IPS-20b (cell line): ENCODE data around the gene FCN3.
A peak's percentile ranks its signal among the peaks of the same experiment; 100 is the strongest.

ENCODE experiments used
- H3K27ac ChIP-seq: one replicate; pipeline ENCODE4 v1.5.1; 2013; ENCODE audit warnings: low read length
- H3K27me3 ChIP-seq: 2 replicates; pipeline ENCODE4 v1.6.1; 2013; ENCODE audit warnings: mild to moderate bottlenecking, low read length, inconsistent platforms; ENCODE audit not compliant: insufficient read depth
- H3K36me3 ChIP-seq: 2 replicates; pipeline ENCODE4 v1.6.1; 2013; ENCODE audit warnings: low read depth, mild to moderate bottlenecking, inconsistent platforms, low read length, moderate library complexity; ENCODE audit not compliant: insufficient read depth
- H3K4me1 ChIP-seq: 2 replicates; pipeline ENCODE4 v1.6.1; 2013; ENCODE audit warnings: mild to moderate bottlenecking, control low read depth, inconsistent platforms, low read length, moderate library complexity; ENCODE audit not compliant: insufficient read depth
- H3K4me3 ChIP-seq: 2 replicates; pipeline ENCODE4 v1.5.1; 2013; ENCODE audit warnings: mild to moderate bottlenecking, low read length, inconsistent platforms
- H3K9ac ChIP-seq: 2 replicates; pipeline ENCODE4 v1.6.1; 2013; ENCODE audit warnings: low read depth, mild to moderate bottlenecking, inconsistent platforms, low read length, moderate library complexity
- H3K9me3 ChIP-seq: 2 replicates; pipeline ENCODE4 v1.6.1; 2013; ENCODE audit warnings: mild to moderate bottlenecking, low read depth, low read length, inconsistent platforms; ENCODE audit not compliant: insufficient read depth

Gene FCN3

DNA sequence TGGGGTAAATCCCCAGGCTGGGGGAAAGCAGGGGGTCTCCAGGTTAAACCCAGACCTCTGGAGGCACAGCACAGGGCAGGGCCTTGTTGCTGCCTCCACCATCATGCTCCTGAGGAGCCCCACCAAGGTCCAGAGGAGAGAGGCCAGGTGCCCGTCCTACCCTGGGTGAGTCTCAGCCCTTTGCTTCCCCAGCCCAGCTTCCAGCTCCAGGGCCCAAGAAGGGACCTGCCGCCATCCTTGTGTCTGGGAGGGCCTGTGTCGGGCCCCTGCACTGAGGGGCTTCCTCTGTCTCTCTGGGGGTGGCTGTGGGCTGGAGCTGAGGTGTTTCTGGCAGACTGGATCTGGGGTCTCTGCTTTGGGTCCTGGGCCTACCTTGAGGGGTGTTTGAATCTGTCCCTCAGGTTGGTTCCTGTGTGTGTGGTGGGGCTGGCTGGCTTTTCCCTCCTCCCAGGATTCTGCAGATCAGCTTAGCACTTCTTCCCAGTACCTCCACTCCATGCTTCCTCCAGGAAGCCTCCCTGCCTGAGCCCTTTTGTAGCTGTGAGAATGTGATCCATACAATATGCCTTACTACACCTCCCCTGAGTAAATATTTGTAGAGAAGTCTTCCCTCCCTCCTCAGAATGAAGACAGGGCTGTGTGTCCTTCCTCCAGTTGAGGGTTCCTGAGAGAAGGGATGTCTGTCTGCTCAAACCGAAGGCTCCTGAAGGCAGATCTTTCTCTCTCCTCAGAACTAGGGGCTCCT, 24.0 kb upstream of the FCN3 start:
- Histone ChIP-seq H3K27me3 (no peaks in the 10 kb centered on the region), H3K36me3 (no peaks in the 10 kb centered on the region), H3K4me3 (no peak overlapping the region), H3K9me3 (no peaks in the 10 kb centered on the region), H3K27ac (no peak overlapping the region), H3K9ac (no peak overlapping the region; the same call in 1 of the 2 replicates), H3K4me1 (peaks cover 15% of the 10 kb centered on the region; the same call in 1 of the 2 replicates)

DNA sequence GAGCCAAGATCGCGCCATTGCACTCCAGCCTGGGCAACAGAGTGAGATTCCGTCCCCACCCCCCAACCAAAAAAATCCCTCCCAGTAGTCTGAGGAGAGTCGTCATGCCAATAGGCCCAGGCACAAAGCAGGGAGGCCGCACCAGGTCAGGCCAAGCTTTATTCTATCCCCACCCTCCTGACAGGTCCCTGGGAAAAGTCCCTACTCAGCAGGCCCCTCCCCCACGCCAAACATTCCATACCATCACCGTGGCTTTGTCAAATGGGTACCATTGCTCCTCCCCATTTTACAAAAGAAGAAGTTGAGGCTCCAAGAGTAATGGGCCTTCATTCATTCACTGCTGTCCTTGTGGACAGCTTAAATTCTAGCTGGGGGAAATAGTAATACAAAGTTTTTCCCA, 23.1 kb upstream of the FCN3 start:
- Histone ChIP-seq H3K36me3 (no peaks in the 10 kb centered on the region), H3K27me3 (no peaks in the 10 kb centered on the region), H3K4me1 (peaks cover 12% of the 10 kb centered on the region; the same call in 1 of the 2 replicates), H3K9ac (no peak overlapping the region), H3K27ac (no peak overlapping the region), H3K4me3 (no peak overlapping the region), H3K9me3 (no peaks in the 10 kb centered on the region)

DNA sequence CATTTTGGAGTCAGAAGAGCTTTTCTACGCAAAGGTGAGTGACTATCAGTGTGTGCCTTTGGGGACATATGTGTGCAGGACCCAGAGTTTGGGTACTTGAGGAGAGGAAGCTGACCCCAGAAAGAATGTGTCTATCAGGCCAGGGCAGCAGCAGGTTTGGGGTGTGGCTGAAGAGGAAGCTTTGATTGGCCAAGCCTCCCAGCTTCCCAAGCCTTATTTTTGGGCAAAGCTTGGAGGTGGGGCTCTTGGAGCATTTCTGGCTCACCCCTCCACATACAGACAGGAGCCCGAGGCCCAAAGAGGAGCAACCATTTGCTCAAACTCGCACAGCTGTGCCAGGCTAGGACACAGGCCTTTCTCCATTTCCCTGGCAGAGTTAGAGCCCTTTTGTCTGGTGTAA, 22.5 kb upstream of the FCN3 start:
- Histone ChIP-seq H3K9me3 (no peaks in the 10 kb centered on the region), H3K9ac (no peak overlapping the region), H3K36me3 (no peaks in the 10 kb centered on the region), H3K27ac (no peak overlapping the region), H3K4me3 (no peak overlapping the region), H3K27me3 (no peaks in the 10 kb centered on the region), H3K4me1 (peaks cover 9% of the 10 kb centered on the region; the same call in 1 of the 2 replicates)

GRCh38 chr1:27395441-27396195, 21.0 kb upstream of the FCN3 start:
- Histone ChIP-seq H3K4me1 (peaks cover 11% of the 10 kb centered on the region; the same call in 1 of the 2 replicates), H3K4me3 (no peak overlapping the region), H3K27me3 (no peaks in the 10 kb centered on the region), H3K27ac (no peak overlapping the region), H3K36me3 (no peaks in the 10 kb centered on the region), H3K9ac (no peak overlapping the region), H3K9me3 (no peaks in the 10 kb centered on the region)

DNA sequence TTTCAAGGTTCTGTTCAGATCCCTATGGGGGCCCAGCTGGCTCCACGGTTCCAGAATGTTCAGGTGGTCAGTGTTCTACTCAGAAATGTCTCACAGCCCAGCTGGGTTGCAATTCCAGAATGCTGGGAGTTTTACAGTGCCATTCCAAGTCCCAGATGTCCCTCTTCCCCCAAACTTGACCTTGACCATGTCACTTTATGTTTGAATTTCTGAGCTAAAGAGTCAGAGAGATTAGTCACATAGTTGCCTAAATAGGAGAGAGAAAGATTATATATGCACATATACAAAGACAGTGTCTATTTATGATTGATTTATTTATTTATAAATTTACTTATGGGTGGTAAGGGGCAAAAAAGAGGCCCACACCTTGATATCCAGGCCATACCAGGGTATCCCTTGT, 20.3 kb upstream of the FCN3 start:
- peaks cover 11% of the 10 kb centered on the region; the same call in 1 of the 2 replicates for H3K4me1 ChIP-seq
- no peaks in the 10 kb centered on the region for H3K9me3 ChIP-seq
- no peaks in the 10 kb centered on the region for H3K27me3 ChIP-seq
- no peak overlapping the region for H3K4me3 ChIP-seq
- H3K9ac ChIP-seq = no peak overlapping the region
- H3K27ac ChIP-seq = no peak overlapping the region
- no peaks in the 10 kb centered on the region for H3K36me3 ChIP-seq

DNA sequence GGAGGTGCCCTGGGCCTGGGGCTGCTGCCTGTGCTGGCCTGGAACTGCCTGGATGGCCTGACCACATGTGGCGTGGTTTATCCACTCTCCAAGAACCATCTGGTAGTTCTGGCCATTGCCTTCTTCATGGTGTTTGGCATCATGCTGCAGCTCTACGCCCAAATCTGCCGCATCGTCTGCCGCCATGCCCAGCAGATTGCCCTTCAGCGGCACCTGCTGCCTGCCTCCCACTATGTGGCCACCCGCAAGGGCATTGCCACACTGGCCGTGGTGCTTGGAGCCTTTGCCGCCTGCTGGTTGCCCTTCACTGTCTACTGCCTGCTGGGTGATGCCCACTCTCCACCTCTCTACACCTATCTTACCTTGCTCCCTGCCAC, 19.6 kb upstream of the FCN3 start:
- Histone ChIP-seq H3K27ac (no peak overlapping the region), H3K27me3 (no peaks in the 10 kb centered on the region), H3K4me1 (peaks cover 11% of the 10 kb centered on the region; the same call in 1 of the 2 replicates), H3K36me3 (no peaks in the 10 kb centered on the region), H3K9ac (no peak overlapping the region), H3K4me3 (no peak overlapping the region), H3K9me3 (no peaks in the 10 kb centered on the region)

DNA sequence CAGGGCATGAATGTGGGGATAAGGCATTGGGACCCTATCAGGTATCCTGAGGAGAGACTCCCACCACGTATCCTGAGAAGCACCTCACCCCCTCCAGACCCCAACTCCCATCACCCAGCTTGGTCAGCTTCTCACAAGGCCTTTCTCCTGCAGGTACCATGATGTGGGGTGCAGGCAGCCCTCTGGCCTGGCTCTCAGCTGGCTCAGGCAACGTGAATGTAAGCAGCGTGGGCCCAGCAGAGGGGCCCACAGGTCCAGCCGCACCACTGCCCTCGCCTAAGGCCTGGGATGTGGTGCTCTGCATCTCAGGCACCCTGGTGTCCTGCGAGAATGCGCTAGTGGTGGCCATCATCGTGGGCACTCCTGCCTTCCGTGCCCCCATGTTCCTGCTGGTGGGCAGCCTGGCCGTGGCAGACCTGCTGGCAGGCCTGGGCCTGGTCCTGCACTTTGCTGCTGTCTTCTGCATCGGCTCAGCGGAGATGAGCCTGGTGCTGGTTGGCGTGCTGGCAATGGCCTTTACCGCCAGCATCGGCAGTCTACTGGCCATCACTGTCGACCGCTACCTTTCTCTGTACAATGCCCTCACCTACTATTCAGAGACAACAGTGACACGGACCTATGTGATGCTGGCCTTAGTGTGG, 19.1 kb upstream of the FCN3 start:
- Histone ChIP-seq H3K4me3 (peak overlapping the region; percentile 91; the same call in 1 of the 2 replicates), H3K9me3 (no peaks in the 10 kb centered on the region), H3K9ac (peak overlapping the region; percentile 89; the same call in 1 of the 2 replicates), H3K27me3 (no peaks in the 10 kb centered on the region), H3K27ac (no peak overlapping the region), H3K4me1 (peaks cover 7% of the 10 kb centered on the region; the same call in 1 of the 2 replicates), H3K36me3 (no peaks in the 10 kb centered on the region)

DNA sequence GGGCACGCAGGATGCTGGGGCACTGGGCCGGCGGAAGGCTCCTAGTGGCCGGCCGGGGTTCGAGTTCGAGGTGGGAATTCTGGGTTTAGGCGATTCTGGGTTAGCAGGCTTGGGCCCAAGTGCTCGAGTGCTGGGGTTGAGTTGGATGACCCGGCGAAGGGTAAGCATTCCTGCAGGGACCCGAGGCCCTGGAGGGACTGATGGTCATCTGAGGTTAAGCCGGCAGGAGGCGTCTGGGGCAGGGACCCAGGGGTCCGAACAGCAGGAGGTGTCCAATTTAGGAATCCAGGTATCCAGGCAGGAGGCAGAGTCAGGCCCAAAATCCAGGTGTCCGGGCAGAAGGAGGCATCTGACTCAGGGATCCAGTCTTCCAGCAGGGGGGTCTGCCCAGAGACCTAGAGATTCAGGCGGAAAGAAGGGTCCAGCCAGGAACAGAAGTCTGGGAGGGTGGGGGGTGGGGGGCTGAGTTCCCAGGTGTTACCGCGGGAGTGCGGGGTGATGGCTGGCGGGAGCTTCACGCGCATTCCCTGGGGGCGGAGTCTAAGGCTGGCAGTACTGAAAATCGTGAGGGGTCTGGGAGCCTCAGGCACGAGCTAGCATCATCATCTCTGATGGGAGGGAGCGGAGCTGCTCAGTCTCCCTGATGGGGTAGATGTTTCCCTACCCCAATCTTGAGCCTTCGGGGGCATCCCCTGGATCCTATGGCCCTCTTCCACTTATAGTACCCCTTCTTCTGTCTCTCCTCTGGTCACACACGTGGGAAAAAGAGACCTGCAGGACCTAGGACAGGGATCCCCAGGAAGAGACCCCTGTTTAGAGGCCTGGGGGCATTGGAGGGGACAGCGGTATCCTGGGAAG, 18.4 kb upstream of the FCN3 start:
- Histone ChIP-seq H3K36me3 (no peaks in the 10 kb centered on the region), H3K9me3 (no peaks in the 10 kb centered on the region), H3K4me1 (peaks cover 5% of the 10 kb centered on the region; the same call in 1 of the 2 replicates), H3K4me3 (peak overlapping the region; percentile 91), H3K27ac (no peak overlapping the region), H3K9ac (peak overlapping the region; percentile 89; the same call in 1 of the 2 replicates), H3K27me3 (no peaks in the 10 kb centered on the region)

GRCh38 chr1:27392096-27392777, 17.6 kb upstream of the FCN3 start, which contains the start of gene GPR3:
Gene GPR3 (plus strand): TSS chr1:27392622. CDS start chr1:27393799, 1,177 bp downstream.
- Histone ChIP-seq H3K9me3 (no peaks in the 10 kb centered on the region), H3K9ac (peak within 1 kb of the TSS; percentile 89; the same call in 1 of the 2 replicates), H3K27ac (no peak within 1 kb of the TSS), H3K4me3 (peak within 1 kb of the TSS; percentile 91), H3K4me1 (peaks cover 2% of the 10 kb centered on the region; the same call in 1 of the 2 replicates), H3K27me3 (no peaks in the 10 kb centered on the region), H3K36me3 (no peaks in the 10 kb centered on the region)

- Histone ChIP-seq H3K9me3 (no peaks in the 10 kb centered on the region), H3K4me1 (peaks cover 2% of the 10 kb centered on the region; the same call in 1 of the 2 replicates), H3K9ac (no peak overlapping the region; the same call in 1 of the 2 replicates), H3K27ac (no peak overlapping the region), H3K4me3 (peak overlapping the region; percentile 57; the same call in 1 of the 2 replicates), H3K36me3 (no peaks in the 10 kb centered on the region), H3K27me3 (no peaks in the 10 kb centered on the region)
These were observed 17.0 kb upstream of the FCN3 start for GRCh38 chr1:27391511-27392095.
